H9 (cell line): ENCODE data around the gene SGCE. TPM values are rescaled to one million over a fixed set of nuclear protein-coding genes. Genes with fewer than 3 reads are reported as not detected.

ENCODE experiments used
- DNase-seq: peaks from one replicate; pipeline ENCODE4 v3.0.0-alpha.2; 2017
- H2AFZ ChIP-seq: one replicate; pipeline ENCODE4 v1.6.1; 2013; ENCODE audit warnings: mild to moderate bottlenecking, low read length, control low read depth, moderate library complexity
- H2AK5ac ChIP-seq: 2 replicates; pipeline ENCODE4 v1.6.1; 2013; ENCODE audit warnings: low read length, control low read depth, mixed read lengths; ENCODE audit not compliant: insufficient read length
- H2BK120ac ChIP-seq: one replicate; pipeline ENCODE4 v1.6.1; 2013; ENCODE audit warnings: low read depth, mild to moderate bottlenecking, low read length, control low read depth, inconsistent platforms; ENCODE audit not compliant: poor library complexity, severe bottlenecking
- H2BK12ac ChIP-seq: 2 replicates; pipeline ENCODE4 v1.6.1; 2013; ENCODE audit warnings: low read length, control low read depth, mixed read lengths, low read depth; ENCODE audit not compliant: insufficient read length
- H2BK15ac ChIP-seq: 2 replicates; pipeline ENCODE4 v1.6.1; 2013; ENCODE audit warnings: low read depth, low read length, control low read depth
- H2BK20ac ChIP-seq: one replicate; pipeline ENCODE4 v1.6.1; 2013; ENCODE audit warnings: low read depth, mild to moderate bottlenecking, low read length, control low read depth, inconsistent platforms; ENCODE audit not compliant: poor library complexity, severe bottlenecking
- H2BK5ac ChIP-seq: 2 replicates; pipeline ENCODE4 v1.6.1; 2013; ENCODE audit warnings: low read length, control low read depth, mixed read lengths; ENCODE audit not compliant: insufficient read length
- H3K14ac ChIP-seq: 2 replicates; pipeline ENCODE4 v1.6.1; 2013; ENCODE audit warnings: low read length, control low read depth; ENCODE audit not compliant: insufficient read depth
- H3K18ac ChIP-seq: 2 replicates; pipeline ENCODE4 v1.6.1; 2013; ENCODE audit warnings: low read depth, mild to moderate bottlenecking, mixed read lengths, low read length, control low read depth; ENCODE audit not compliant: insufficient read length
- H3K23ac ChIP-seq: 2 replicates; pipeline ENCODE4 v1.6.1; 2013; ENCODE audit warnings: low read length, control low read depth, mixed read lengths, low read depth; ENCODE audit not compliant: insufficient read length
- H3K23me2 ChIP-seq: 2 replicates; pipeline ENCODE4 v1.6.1; 2013; ENCODE audit warnings: low read depth, mild to moderate bottlenecking, mixed read lengths, low read length, control low read depth; ENCODE audit not compliant: insufficient read length, poor library complexity, severe bottlenecking
- H3K27ac ChIP-seq: 2 replicates; pipeline ENCODE4 v1.5.1; 2013; ENCODE audit warnings: low read length, control low read depth, mixed read lengths, low read depth; ENCODE audit not compliant: insufficient read length
- H3K27me3 ChIP-seq: 2 replicates; pipeline ENCODE4 v1.6.1; 2013; ENCODE audit warnings: low read length, control low read depth, inconsistent platforms; ENCODE audit not compliant: insufficient read depth
- H3K4ac ChIP-seq: 2 replicates; pipeline ENCODE4 v1.6.1; 2013; ENCODE audit warnings: low read depth, mild to moderate bottlenecking, control low read depth, inconsistent platforms, low read length, moderate library complexity
- H3K4me1 ChIP-seq: 2 replicates; pipeline ENCODE4 v1.6.1; 2013; ENCODE audit warnings: low read length, control low read depth, inconsistent platforms; ENCODE audit not compliant: insufficient read depth
- H3K4me2 ChIP-seq: 2 replicates; pipeline ENCODE4 v1.6.1; 2013; ENCODE audit warnings: low read length, control low read depth, mixed read lengths; ENCODE audit not compliant: insufficient read length, insufficient read depth
- H3K56ac ChIP-seq: 2 replicates; pipeline ENCODE4 v1.6.1; 2013; ENCODE audit warnings: low read depth, mild to moderate bottlenecking, mixed read lengths, low read length, control low read depth; ENCODE audit not compliant: insufficient read length
- H3K79me1 ChIP-seq: 2 replicates; pipeline ENCODE4 v1.6.1; 2013; ENCODE audit warnings: low read depth, mild to moderate bottlenecking, moderate library complexity, low read length, control low read depth, inconsistent platforms; ENCODE audit not compliant: insufficient read depth, poor library complexity, severe bottlenecking
- H3K79me2 ChIP-seq: 2 replicates; pipeline ENCODE4 v1.6.1; 2013; ENCODE audit warnings: low read length, control low read depth, inconsistent platforms; ENCODE audit not compliant: insufficient read depth
- H3K9ac ChIP-seq: 2 replicates; pipeline ENCODE4 v1.6.1; 2013; ENCODE audit warnings: low read length, control low read depth, mixed read lengths; ENCODE audit not compliant: insufficient read length; ENCODE audit errors: extremely low read depth
- H3K9me3 ChIP-seq: one replicate; pipeline ENCODE4 v1.6.1; 2013; ENCODE audit warnings: low read depth, low read length, inconsistent platforms; ENCODE audit not compliant: control insufficient read depth
- H3T11ph ChIP-seq: one replicate; pipeline ENCODE4 v1.6.1; 2013; ENCODE audit warnings: mild to moderate bottlenecking, low read length, control low read depth, inconsistent platforms
- H4K20me1 ChIP-seq: one replicate; pipeline ENCODE4 v1.6.1; 2013; ENCODE audit not compliant: control insufficient read depth, insufficient read length, insufficient read depth
- H4K5ac ChIP-seq: 2 replicates; pipeline ENCODE4 v1.6.1; 2013; ENCODE audit warnings: low read depth, mild to moderate bottlenecking, mixed read lengths, low read length, control low read depth; ENCODE audit not compliant: insufficient read length
- H4K8ac ChIP-seq: replicated peaks from 2 replicates; pipeline ENCODE4 v1.6.1; 2013; ENCODE audit warnings: low read length, control low read depth, mixed read lengths, low read depth; ENCODE audit not compliant: insufficient read length
- H4K91ac ChIP-seq: 2 replicates; pipeline ENCODE4 v1.6.1; 2013; ENCODE audit warnings: low read depth, mild to moderate bottlenecking, moderate library complexity, mixed read lengths, low read length, control low read depth; ENCODE audit not compliant: insufficient read length
- H3K27ac Mint-ChIP-seq, 3 experiments: 2 replicates in 2 of 3; 3 replicates in 1 of 3; pipeline ENCODE4 v1.8.0; 2020 to 2021; ENCODE audit warnings: mixed read lengths in 3 of 3, mild to moderate bottlenecking in 1 of 3, moderate library complexity in 1 of 3
- H3K27me3 Mint-ChIP-seq: 2 replicates; pipeline ENCODE4 v1.8.0; 2021; ENCODE audit warnings: low read depth, mild to moderate bottlenecking, moderate library complexity, mixed read lengths
- H3K36me3 Mint-ChIP-seq, 3 experiments: 2 replicates in 2 of 3; 3 replicates in 1 of 3; pipeline ENCODE4 v1.8.0; 2020 to 2021; ENCODE audit warnings: low read depth in 3 of 3, mixed read lengths in 3 of 3; ENCODE audit not compliant: insufficient read depth in 1 of 3
- H3K4me1 Mint-ChIP-seq, 2 experiments: 2 replicates each; pipeline ENCODE4 v1.8.0; 2020; ENCODE audit warnings: mixed read lengths in 2 of 2
- H3K4me3 Mint-ChIP-seq, 2 experiments: 2 replicates in 1 of 2; 3 replicates in 1 of 2; pipeline ENCODE4 v1.8.0; 2020 to 2021; ENCODE audit warnings: mild to moderate bottlenecking in 2 of 2, mixed read lengths in 2 of 2, moderate library complexity in 1 of 2
- H3K9me3 Mint-ChIP-seq, 2 experiments: 2 replicates in 1 of 2; 3 replicates in 1 of 2; pipeline ENCODE4 v1.8.0; 2020; ENCODE audit warnings: mild to moderate bottlenecking in 2 of 2, mixed read lengths in 2 of 2, moderate library complexity in 1 of 2
- CTCF ChIP-seq: fragments of 200-600 bp; sonication (generic); conservative IDR thresholded peaks from 3 replicates; pipeline ENCODE4 v1.8.0; 2021; ENCODE audit warnings: antibody characterized with exemption, mild to moderate bottlenecking
- WGBS: extraction: QIAGEN DNeasy Blood & Tissue Kit; methylation state at CpG from one replicate; pipeline ENCODE4 v1.1.7; 2013; ENCODE audit warnings: missing lambda C conversion rate, low lambda C conversion rate, mixed read lengths; ENCODE audit not compliant: insufficient read length; ENCODE audit errors: extremely low coverage; 5-methylcytosine and 5-hydroxymethylcytosine counted together
- total RNA-seq: library from RNA; stranded (reverse); gene quantifications from 2 replicates; pipeline ENCODE4 v1.2.1, GENCODE V29; 2021

Gene SGCE
- total RNA-seq, 1 experiment from 2014 or later, result 30.5 TPM

GRCh38 chr7:94615666-94616065 is 40.3 kb downstream of the SGCE start:
- Histone ChIP-seq H3K9me3 (no peaks in the 10 kb centered on the region), H3K4me2 (no peak overlapping the region), H4K8ac (no peak overlapping the region), H3K9ac (no peak overlapping the region), H3K4ac (no peak overlapping the region), H3K27ac (no peak overlapping the region), H2BK12ac (no peak overlapping the region), H2BK20ac (no peak overlapping the region), H3K18ac (no peak overlapping the region), H3K27me3 (no peaks in the 10 kb centered on the region), H2BK120ac (no peak overlapping the region), H4K5ac (no peak overlapping the region), H3K56ac (no peak overlapping the region), H3K23me2 (no peaks in the 10 kb centered on the region), H3K14ac (no peak overlapping the region), H3K4me1 (no peaks in the 10 kb centered on the region), H2AFZ (no peak overlapping the region), H3K79me2 (no peaks in the 10 kb centered on the region), H2BK15ac (no peak overlapping the region), H3T11ph (no peak overlapping the region), H4K91ac (no peak overlapping the region), H4K20me1 (no peaks in the 10 kb centered on the region), H3K79me1 (no peaks in the 10 kb centered on the region), H3K23ac (no peak overlapping the region), H2BK5ac (no peak overlapping the region), H2AK5ac (no peak overlapping the region)
- no peak for TF ChIP-seq CTCF
- no CpG with 5 or more reads among the region's 1 CpG for WGBS
- DNase-seq, result no peak
- no peaks in the 10 kb centered on the region for H3K9me3 Mint-ChIP-seq
- H3K36me3 Mint-ChIP-seq, result peaks cover 0 to 4% (median 0%) of the 10 kb centered on the region in 3 experiments; a peak in 1 of 7 replicates
- no peaks in the 10 kb centered on the region for H3K4me1 Mint-ChIP-seq
- no peaks in the 10 kb centered on the region for H3K27me3 Mint-ChIP-seq
- H3K27ac Mint-ChIP-seq, result peak overlapping the region in 1 of 3 experiments; percentile 85; a peak in 1 of 7 replicates
- no peak overlapping the region for H3K4me3 Mint-ChIP-seq
